SK-N-MC (cell line): ENCODE measurements around the gene TXNL4A.

ENCODE experiments used
- EZH2 ChIP-seq: fragments of 200-600 bp; sonication (generic); IDR thresholded peaks from one replicate; pipeline ENCODE4 v1.6.1; 2017; ENCODE audit warnings: antibody characterized with exemption
- POLR2AphosphoS5 ChIP-seq: IDR thresholded peaks from 2 replicates; pipeline ENCODE4 v1.6.1; 2012; ENCODE audit warnings: mild to moderate bottlenecking, low read depth, low read length, borderline replicate concordance

DNA sequence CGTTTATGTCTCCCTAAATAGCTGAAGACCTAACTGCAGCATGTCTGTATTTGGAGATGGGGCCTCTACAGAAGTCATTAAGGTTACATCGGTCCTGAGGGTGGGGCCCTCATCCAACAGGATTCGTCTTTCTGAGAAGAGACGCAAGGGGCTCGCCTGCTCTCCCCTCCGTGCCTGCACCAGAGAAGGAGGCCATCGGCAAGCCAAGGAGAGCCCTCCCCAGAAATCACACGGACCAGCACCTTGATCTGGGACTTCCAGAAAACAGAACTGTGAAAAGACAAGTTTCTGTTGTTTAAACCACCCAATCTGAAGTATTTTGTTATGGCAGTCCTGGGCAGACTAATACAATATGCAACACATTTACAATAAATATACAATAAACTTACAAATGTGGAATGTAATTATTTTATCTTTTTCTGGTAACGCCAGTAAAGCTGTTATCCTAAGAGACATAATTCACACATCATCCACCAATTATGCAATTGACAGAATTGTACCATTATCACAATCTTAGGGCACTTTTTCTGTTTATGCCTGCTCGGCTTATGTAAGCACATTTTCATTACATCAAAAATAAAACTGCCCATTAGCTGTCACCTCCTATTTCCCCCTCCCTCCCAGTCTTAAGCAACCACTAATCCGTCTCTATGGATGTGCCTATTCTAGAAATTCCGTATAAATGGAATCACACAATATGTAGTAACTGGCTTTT is 17.8 kb downstream of the TXNL4A start:
- no peak for TF ChIP-seq POLR2AphosphoS5
- TF ChIP-seq EZH2: no peak
